WTC11 (cell line): ENCODE measurements around the gene SP3. TPM values are rescaled to one million over a fixed set of nuclear protein-coding genes. Genes with fewer than 3 reads are reported as not detected.

Source experiments
- ATAC-seq: fragments of 200-7000 bp; cut with Tn5 transposase; 2 replicates; pipeline ENCODE4 v1.10.0; 2021; ENCODE audit warnings: mild to moderate bottlenecking, moderate library complexity
- CTCF ChIA-PET: fragments of 300-600 bp; sonication (Branson Sonifier 250); formaldehyde crosslinking; loops from one replicate; lab custom pipeline; 2021; ENCODE audit warnings: antibody characterized with exemption; lab: Charles Lee
- POLR2A ChIA-PET: fragments of 350-600 bp; sonication (Branson Sonifier 250); formaldehyde crosslinking; loops from one replicate; lab custom pipeline; 2021; ENCODE audit warnings: antibody characterized with exemption; lab: Charles Lee
- DNase-seq: peaks from one replicate; pipeline ENCODE4 v3.0.0; 2021; ENCODE audit warnings: low spot score
- H3K27ac Mint-ChIP-seq: 2 replicates; pipeline ENCODE4 v1.8.0; 2021; ENCODE audit warnings: mixed read lengths
- H3K27me3 Mint-ChIP-seq: 2 replicates; pipeline ENCODE4 v1.8.0; 2021; ENCODE audit warnings: low read depth, mild to moderate bottlenecking, moderate library complexity, mixed read lengths
- H3K36me3 Mint-ChIP-seq: 2 replicates; pipeline ENCODE4 v1.8.0; 2021; ENCODE audit warnings: mixed read lengths
- H3K4me1 Mint-ChIP-seq: 2 replicates; pipeline ENCODE4 v1.8.0; 2022; ENCODE audit warnings: mixed read lengths
- H3K4me3 Mint-ChIP-seq: 2 replicates; pipeline ENCODE4 v1.8.0; 2021; ENCODE audit warnings: mild to moderate bottlenecking, moderate library complexity, mixed read lengths
- H3K9me3 Mint-ChIP-seq: 2 replicates; pipeline ENCODE4 v1.8.0; 2021; ENCODE audit warnings: mixed read lengths
- EMX1 ChIP-seq: fragments of 250-450 bp; sonication (Bioruptor Pico); IDR thresholded peaks from 2 replicates; pipeline ENCODE4 v1.8.0; 2021; ENCODE audit warnings: mild to moderate bottlenecking
- JAZF1 ChIP-seq: fragments of 250-450 bp; sonication (Bioruptor Pico); IDR thresholded peaks from 2 replicates; pipeline ENCODE4 v1.9.0; 2021; ENCODE audit warnings: moderate library complexity, mild to moderate bottlenecking, inconsistent platforms
- JUN ChIP-seq: sonication (generic); formaldehyde crosslinking; IDR thresholded peaks from 2 replicates; pipeline ENCODE4 v1.8.0; 2023; ENCODE audit warnings: mild to moderate bottlenecking, missing genetic modification reagents
- NFATC4 ChIP-seq: fragments of 250-450 bp; sonication (Bioruptor Pico); IDR thresholded peaks from 2 replicates; pipeline ENCODE4 v1.9.0; 2021; ENCODE audit warnings: mild to moderate bottlenecking
- NR3C1 ChIP-seq: sonication (generic); formaldehyde crosslinking; conservative IDR thresholded peaks from 2 replicates; pipeline ENCODE4 v1.8.1; 2023; ENCODE audit warnings: low read depth, mild to moderate bottlenecking, missing genetic modification reagents
- SMAD3 ChIP-seq: sonication (generic); formaldehyde crosslinking; IDR thresholded peaks from 2 replicates; pipeline ENCODE4 v1.8.0; 2022; ENCODE audit warnings: missing genetic modification reagents, mild to moderate bottlenecking, borderline replicate concordance
- TP53 ChIP-seq: sonication (generic); formaldehyde crosslinking; IDR thresholded peaks from 2 replicates; pipeline ENCODE4 v1.8.1; 2023; ENCODE audit warnings: mild to moderate bottlenecking, missing genetic modification reagents
- ZBTB21 ChIP-seq: sonication (generic); formaldehyde crosslinking; IDR thresholded peaks from 2 replicates; pipeline ENCODE4 v1.8.1; 2023; ENCODE audit warnings: mild to moderate bottlenecking, missing genetic modification reagents, borderline replicate concordance
- total RNA-seq: library from RNA; stranded (reverse); gene quantifications from 3 replicates; pipeline ENCODE4 v1.2.3, GENCODE V29; 2021
- TF ChIP-seq, protein P1 (sequence below): sonication (generic); formaldehyde crosslinking; conservative IDR thresholded peaks from 2 replicates; pipeline ENCODE4 v1.8.1; 2022; ENCODE audit warnings: mild to moderate bottlenecking, missing genetic modification reagents
- TF ChIP-seq, protein P2 (sequence below): sonication (generic); formaldehyde crosslinking; IDR thresholded peaks from 2 replicates; pipeline ENCODE4 v1.8.0; 2022; ENCODE audit warnings: mild to moderate bottlenecking, missing genetic modification reagents
- TF ChIP-seq, protein P3 (sequence below): sonication (generic); formaldehyde crosslinking; IDR thresholded peaks from 2 replicates; pipeline ENCODE4 v1.8.0; 2022; ENCODE audit warnings: mild to moderate bottlenecking, missing genetic modification reagents
- TF ChIP-seq, protein P4 (sequence below): sonication (generic); formaldehyde crosslinking; IDR thresholded peaks from 2 replicates; pipeline ENCODE4 v1.8.1; 2022; ENCODE audit warnings: low read depth, mild to moderate bottlenecking, moderate library complexity, missing genetic modification reagents, borderline replicate concordance
- TF ChIP-seq, protein P5 (sequence below): sonication (generic); formaldehyde crosslinking; IDR thresholded peaks from 2 replicates; pipeline ENCODE4 v1.8.1; 2023; ENCODE audit warnings: mild to moderate bottlenecking, missing genetic modification reagents
- TF ChIP-seq, protein P6 (sequence below): sonication (generic); formaldehyde crosslinking; IDR thresholded peaks from 2 replicates; pipeline ENCODE4 v1.8.0; 2023; ENCODE audit warnings: missing genetic modification reagents, mild to moderate bottlenecking, borderline replicate concordance

Gene SP3
- total RNA-seq, 1 experiment from 2014 or later, result 88.5 TPM

DNA sequence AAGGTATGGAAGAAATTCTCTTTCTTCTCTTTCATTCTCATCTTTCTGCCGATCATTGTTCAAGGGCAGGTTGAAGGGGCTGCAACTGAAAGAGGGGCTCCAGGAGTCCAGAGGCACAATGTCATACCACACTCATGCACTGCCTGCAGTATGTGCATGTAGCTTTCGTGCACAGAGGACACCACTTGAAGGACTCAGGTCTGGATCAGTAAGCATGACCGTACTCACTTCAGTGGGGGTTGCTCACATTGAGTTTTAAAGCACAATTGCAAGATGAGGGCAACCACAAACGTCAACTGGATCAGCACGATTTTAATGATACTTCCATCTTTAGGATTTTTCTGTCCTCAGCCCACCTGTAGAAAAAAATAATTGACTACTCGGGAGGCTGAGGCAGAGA, 84.6 kb downstream of the SP3 start:
- POLR2A ChIA-PET, result no interaction called here
- no peak for DNase-seq
- CTCF ChIA-PET, result no interaction called here
- no peak for ATAC-seq
- Mint-ChIP-seq H3K4me1 (no peaks in the 10 kb centered on the region), H3K4me3 (no peak overlapping the region), H3K36me3 (peaks cover 8% of the 10 kb centered on the region), H3K27ac (no peak overlapping the region), H3K9me3 (peaks cover 10% of the 10 kb centered on the region)
- TF ChIP-seq, protein P1, sequence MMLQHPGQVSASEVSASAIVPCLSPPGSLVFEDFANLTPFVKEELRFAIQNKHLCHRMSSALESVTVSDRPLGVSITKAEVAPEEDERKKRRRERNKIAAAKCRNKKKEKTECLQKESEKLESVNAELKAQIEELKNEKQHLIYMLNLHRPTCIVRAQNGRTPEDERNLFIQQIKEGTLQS (CRISPR knock-in tag), result no peak
- TF ChIP-seq, protein P2, sequence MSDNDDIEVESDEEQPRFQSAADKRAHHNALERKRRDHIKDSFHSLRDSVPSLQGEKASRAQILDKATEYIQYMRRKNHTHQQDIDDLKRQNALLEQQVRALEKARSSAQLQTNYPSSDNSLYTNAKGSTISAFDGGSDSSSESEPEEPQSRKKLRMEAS (CRISPR knock-in tag), result no peak
- TF ChIP-seq, protein P3, sequence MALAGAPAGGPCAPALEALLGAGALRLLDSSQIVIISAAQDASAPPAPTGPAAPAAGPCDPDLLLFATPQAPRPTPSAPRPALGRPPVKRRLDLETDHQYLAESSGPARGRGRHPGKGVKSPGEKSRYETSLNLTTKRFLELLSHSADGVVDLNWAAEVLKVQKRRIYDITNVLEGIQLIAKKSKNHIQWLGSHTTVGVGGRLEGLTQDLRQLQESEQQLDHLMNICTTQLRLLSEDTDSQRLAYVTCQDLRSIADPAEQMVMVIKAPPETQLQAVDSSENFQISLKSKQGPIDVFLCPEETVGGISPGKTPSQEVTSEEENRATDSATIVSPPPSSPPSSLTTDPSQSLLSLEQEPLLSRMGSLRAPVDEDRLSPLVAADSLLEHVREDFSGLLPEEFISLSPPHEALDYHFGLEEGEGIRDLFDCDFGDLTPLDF (CRISPR knock-in tag), result no peak
- TF ChIP-seq, all 79 proteins: peak for 0
- H3K27me3 Mint-ChIP-seq, result no peaks in the 10 kb centered on the region

DNA sequence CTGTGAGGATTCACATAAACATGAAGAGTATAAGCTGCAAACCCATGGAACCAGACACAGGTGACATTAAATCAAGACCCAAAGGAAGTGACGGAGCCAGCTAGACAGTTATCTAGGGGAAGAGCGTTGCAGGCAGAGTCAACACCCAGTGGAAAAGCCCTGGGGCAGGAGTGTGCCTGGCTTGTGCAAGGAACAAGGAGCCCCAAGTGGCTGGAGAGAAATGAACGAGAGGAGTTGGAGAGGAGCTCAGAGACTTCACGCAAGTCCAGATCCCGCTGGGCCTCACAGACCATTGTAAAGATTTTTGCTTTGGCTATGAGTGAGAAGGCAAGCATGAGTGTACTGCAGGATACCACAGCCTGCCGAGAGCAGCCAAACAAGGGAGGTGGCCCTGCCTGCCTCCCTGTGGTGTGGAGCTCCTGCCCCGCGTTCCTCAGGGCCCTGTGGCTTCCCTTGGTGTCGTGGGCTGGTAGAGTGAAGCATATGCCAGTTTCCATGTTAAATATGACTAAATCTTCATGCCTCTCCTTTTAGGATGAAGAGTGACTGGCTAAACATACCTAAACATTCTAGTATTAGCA, 88.2 kb downstream of the SP3 start:
- Mint-ChIP-seq H3K4me1 (peaks cover 4% of the 10 kb centered on the region), H3K36me3 (no peaks in the 10 kb centered on the region), H3K4me3 (no peak overlapping the region), H3K27me3 (no peaks in the 10 kb centered on the region), H3K9me3 (no peaks in the 10 kb centered on the region), H3K27ac (no peak overlapping the region)
- TF ChIP-seq JAZF1 (no peak), SMAD3 (CRISPR knock-in tag) (no peak), NFATC4 (no peak), EMX1 (CRISPR knock-in tag) (no peak), JUN (CRISPR knock-in tag) (no peak), NR3C1 (CRISPR knock-in tag) (no peak), TP53 (no peak), ZBTB21 (CRISPR knock-in tag) (no peak)
- TF ChIP-seq, protein P4, sequence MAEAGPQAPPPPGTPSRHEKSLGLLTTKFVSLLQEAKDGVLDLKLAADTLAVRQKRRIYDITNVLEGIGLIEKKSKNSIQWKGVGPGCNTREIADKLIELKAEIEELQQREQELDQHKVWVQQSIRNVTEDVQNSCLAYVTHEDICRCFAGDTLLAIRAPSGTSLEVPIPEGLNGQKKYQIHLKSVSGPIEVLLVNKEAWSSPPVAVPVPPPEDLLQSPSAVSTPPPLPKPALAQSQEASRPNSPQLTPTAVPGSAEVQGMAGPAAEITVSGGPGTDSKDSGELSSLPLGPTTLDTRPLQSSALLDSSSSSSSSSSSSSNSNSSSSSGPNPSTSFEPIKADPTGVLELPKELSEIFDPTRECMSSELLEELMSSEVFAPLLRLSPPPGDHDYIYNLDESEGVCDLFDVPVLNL (CRISPR knock-in tag), result no peak
- TF ChIP-seq, protein P5, sequence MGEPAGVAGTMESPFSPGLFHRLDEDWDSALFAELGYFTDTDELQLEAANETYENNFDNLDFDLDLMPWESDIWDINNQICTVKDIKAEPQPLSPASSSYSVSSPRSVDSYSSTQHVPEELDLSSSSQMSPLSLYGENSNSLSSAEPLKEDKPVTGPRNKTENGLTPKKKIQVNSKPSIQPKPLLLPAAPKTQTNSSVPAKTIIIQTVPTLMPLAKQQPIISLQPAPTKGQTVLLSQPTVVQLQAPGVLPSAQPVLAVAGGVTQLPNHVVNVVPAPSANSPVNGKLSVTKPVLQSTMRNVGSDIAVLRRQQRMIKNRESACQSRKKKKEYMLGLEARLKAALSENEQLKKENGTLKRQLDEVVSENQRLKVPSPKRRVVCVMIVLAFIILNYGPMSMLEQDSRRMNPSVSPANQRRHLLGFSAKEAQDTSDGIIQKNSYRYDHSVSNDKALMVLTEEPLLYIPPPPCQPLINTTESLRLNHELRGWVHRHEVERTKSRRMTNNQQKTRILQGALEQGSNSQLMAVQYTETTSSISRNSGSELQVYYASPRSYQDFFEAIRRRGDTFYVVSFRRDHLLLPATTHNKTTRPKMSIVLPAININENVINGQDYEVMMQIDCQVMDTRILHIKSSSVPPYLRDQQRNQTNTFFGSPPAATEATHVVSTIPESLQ, result no peak
- TF ChIP-seq, protein P6, sequence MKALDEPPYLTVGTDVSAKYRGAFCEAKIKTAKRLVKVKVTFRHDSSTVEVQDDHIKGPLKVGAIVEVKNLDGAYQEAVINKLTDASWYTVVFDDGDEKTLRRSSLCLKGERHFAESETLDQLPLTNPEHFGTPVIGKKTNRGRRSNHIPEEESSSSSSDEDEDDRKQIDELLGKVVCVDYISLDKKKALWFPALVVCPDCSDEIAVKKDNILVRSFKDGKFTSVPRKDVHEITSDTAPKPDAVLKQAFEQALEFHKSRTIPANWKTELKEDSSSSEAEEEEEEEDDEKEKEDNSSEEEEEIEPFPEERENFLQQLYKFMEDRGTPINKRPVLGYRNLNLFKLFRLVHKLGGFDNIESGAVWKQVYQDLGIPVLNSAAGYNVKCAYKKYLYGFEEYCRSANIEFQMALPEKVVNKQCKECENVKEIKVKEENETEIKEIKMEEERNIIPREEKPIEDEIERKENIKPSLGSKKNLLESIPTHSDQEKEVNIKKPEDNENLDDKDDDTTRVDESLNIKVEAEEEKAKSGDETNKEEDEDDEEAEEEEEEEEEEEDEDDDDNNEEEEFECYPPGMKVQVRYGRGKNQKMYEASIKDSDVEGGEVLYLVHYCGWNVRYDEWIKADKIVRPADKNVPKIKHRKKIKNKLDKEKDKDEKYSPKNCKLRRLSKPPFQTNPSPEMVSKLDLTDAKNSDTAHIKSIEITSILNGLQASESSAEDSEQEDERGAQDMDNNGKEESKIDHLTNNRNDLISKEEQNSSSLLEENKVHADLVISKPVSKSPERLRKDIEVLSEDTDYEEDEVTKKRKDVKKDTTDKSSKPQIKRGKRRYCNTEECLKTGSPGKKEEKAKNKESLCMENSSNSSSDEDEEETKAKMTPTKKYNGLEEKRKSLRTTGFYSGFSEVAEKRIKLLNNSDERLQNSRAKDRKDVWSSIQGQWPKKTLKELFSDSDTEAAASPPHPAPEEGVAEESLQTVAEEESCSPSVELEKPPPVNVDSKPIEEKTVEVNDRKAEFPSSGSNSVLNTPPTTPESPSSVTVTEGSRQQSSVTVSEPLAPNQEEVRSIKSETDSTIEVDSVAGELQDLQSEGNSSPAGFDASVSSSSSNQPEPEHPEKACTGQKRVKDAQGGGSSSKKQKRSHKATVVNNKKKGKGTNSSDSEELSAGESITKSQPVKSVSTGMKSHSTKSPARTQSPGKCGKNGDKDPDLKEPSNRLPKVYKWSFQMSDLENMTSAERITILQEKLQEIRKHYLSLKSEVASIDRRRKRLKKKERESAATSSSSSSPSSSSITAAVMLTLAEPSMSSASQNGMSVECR, result no peak
- ChIA-PET CTCF (interaction anchor here (0.9 to 1.6 kb wide), 3 partner anchors 32 to 428 kb away, joined by 3 read pairs; no protein-coding TSS in a partner anchor), POLR2A (no interaction called here)
- DNase-seq (no peak), ATAC-seq (peak; percentile 47)
